Activated CD4-positive, alpha-beta T cell treated with anti-CD3 and anti-CD28 coated beads for 24 hours (primary cell): ENCODE results near the gene KRT5.

Experiments
- DNase-seq, 2 donors: peaks; one replicate each; pipeline ENCODE4 v3.0.0-alpha.2; 2020; ENCODE audit warnings: low read depth in 2 of 2

KRT5 gene

DNA sequence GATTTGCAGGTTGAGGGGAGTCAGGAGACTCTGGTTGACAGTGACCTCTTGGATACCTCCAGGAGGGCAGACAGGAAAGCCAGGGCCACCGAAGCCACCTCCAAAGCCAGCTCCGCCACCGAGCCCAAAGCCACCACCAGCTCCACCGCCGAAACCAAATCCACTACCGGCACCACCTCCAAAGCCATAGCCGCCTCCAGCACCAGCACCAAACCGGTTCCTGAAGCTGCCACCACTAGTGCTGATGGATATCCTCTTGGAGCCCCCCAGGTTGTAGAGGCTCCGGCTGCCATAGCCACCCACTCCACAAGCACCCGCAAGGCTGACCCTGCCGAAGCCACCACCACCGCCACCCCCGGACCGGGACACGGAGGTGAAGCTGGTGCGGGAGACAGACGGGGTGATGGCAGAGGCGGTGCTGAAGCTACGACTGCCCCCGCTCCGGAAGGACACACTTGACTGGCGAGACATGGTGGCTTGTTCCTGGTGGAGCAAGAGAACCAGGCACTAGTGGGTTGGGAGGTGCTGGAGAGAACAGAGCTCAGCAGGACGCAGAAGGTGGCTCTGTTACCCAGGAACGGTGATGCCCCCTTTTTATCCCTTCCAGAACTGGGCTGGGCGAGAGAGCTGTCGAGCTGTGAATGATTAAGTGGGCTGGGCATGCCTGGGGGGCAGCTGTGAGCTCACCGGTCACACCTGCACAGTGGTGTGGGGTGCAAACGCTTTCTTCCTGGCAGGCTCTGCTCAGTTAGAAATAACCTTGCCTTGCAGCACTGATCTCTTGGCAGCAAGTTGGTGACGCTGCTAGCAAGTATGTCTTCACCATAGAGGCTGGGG, at the start of gene KRT5:
KRT5 (minus strand) TSS at position 569 of the 837 bp plus-strand sequence; CDS start at position 471, 98 bp downstream.
- no peak for DNase-seq

DNA sequence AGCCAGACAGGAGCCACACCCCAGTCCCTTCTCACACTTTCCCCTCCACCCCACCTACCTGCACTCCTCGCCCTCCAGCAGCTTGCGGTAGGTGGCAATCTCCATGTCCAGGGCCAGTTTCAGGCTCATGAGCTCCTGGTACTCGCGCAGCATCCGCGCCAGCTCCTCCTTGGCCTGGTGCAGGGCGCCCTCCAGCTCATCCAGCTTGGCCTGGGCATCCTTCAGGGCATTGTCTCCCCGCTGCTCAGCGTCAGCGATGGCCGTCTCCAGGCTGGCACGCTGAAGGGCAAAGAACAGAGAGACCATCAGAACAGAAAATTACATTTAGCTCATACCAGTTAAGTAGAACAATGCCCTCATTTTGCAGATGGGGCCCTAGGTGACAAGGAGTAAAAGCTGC, 47.9 kb upstream of the KRT5 start:
- DNase-seq, result no peak

DNA sequence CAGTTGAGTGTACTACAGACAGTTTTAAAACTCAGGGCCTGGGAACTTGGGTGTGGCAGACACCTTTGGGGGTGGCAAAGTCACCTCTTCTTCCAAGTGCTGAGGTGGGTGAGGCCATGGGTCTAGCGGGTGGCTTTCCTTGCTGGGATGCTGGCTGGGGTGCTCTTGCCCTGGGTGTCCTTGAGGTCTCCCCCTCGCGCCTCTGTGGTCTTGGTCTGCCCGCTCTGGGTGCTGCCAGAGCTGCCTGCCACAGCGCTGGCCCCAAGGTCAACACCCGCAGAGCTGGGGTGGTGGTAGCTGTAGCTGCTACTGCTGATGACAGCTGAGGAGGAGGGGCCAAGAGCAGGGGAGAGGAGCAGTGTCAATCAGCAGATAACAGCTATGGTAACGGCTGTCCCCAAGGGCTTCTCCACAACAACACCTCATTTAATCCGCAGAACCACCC, 46.7 kb upstream of the KRT5 start:
- no peak for DNase-seq

DNA sequence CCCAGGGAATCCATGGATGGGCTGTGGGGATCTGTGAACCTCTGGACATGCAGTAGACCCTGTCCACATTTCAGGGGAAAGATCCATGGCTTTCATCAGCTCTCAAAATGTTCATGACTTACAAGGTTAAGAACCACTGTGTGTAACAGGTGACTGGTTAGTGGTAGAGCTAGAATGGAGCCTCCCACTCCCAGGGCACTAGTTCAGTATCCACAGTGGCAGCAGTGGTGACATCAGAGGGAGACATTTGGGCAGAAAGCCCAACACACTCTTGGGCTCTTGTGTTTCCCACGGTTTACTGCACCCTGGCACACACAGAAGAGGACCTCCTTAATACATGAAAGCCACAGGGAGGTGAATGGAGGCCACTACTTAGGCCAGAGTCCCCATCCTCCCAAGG, 44.4 kb upstream of the KRT5 start:
- DNase-seq, result no peak

DNA sequence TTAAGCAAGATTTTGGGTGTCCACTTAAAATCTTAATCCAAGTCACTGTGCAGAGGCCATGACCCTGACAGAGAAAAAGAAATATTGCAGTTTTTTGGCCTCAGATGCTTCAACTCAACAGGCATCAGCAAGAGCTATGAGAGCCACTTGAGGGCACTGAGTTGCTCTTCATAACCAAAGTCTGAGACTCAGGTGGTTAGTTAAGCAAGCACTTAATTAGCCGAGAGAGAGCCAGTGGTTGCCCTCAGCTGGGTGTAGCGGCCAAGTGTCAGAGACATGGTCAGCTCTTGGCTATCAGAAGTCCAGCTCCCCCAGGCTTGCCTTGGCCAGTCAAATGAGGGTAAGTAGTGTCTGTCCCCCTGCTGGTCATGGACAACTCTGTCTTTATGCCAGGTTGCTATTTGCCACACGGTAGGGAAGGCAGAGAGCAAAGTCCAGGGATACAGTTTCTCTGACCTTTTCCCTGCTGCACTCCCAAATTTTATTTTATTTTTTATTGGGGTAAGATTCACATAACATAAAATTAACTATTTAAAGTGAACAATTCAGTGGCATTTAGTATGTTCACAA, 41.8 kb upstream of the KRT5 start:
- DNase-seq, result no peak

DNA sequence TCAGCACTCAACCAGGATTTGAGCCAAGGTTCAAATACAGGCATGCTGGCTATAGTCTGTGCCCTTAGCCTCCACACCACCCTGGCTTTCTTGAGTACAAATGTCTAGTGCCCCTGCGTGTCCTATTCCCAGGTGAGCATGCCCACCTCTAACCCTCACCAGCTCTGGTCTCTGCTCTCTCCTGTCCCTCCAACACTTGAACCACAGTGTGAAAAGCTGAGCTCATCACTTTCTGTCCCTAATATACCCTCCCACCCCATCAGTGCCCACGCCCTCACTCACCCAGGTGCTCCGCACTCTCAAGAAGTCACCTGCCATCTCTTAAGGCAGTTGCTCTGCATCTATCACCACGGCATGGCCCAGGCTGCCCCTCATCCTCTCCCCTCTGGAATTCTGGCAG, 39.8 kb upstream of the KRT5 start:
- no peak for DNase-seq

DNA sequence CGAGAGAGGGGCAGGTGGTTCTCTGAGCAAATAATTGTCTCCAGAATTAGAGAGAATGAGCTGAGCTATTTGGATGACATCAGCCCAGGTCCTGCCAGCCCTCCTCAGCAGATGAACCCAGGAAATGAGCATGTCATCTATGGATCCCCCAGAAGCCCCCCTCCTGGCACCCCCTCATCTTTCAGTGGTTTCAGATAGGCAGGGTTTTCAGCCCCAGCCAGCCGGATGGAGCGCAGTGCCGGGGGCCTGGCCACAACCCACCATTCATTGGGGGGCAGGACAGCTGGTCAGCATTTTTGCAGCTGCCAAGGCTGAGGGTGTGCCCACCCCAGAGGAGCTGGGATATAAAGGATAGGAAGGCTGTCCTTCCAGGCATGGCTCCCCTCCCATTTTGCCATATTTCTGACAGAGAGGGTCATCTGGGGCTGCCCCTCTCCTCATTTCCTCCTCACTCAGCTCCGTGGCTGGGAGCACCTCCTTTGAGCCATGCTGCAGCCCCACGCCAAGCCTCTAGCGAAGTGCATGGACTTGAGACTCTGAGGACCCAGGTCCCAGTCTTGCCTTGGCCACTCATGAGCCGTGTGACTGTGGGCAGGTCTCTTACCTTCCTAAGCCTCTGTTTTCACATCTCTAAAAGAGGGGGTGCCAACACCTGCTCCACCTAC, 38.7 kb upstream of the KRT5 start:
- no peak for DNase-seq

DNA sequence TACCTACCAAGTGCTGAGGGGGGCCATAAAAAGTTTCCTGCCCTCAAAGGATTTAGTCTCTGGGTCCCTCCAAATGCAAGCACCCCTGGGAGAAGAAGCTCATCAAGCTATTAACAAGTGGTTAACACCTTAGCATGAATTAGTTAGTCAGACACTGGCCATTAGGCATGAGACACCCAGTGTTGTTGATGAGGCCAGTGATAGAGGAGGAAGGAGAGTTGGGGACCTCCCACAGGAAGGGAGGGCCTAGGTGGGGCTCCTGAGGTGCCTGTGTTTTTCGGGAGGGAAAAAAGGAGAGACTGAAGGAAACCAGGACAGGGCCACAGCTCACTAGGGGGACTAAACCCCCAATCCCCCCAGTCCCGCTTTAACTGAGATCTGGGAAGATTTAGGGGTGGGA, 37.3 kb upstream of the KRT5 start:
- DNase-seq, result no peak

DNA sequence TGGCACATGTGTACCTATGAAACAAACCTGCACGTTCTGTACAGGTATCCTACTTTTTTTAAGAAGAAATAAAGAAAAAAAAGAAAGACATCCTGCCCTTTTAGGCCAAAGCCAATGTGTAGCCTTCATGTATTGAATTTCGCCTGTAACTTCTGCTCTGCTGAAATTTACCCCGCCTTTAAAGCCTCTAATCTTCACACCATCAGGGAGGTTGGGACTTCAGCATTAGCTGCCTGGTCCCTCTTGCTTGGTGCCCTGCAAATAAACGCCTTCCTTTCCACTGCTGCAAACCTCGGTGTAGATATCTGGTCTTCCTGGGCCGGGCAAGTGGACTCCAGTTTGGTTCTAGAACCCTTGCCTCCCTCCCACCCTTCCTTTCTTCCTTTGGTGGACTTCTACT, 35.4 kb upstream of the KRT5 start:
- no peak for DNase-seq

DNA sequence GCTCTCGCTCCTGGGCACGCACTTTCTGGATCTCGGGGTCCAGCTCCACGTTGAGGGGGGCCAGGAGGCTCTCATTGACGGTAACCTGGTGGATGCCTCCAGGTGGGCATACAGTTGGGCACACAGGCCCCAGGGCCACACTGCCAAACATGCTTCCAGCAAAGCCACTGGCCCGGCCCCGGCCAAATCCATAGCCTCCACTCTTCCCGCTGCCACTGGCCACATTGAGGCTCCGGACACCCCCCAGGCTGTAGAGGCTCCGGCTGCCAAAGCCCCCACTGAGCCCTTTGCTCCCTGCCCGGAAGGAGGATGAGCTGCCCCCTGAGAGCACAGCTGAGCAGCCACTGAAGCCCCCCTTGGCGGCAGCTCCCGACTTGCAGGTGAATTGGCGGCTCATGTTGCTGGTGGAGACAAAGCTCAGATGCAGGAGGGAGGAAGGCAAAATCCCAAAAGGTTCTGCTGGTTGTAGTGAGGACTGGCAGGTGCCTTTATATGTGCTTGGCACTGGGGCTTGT, 32.5 kb upstream of the KRT5 start, which contains the start of gene KRT71:
KRT71 (minus strand) TSS at position 465 of the 515 bp plus-strand sequence; CDS start at position 397, 68 bp downstream.
- DNase-seq, result no peak

DNA sequence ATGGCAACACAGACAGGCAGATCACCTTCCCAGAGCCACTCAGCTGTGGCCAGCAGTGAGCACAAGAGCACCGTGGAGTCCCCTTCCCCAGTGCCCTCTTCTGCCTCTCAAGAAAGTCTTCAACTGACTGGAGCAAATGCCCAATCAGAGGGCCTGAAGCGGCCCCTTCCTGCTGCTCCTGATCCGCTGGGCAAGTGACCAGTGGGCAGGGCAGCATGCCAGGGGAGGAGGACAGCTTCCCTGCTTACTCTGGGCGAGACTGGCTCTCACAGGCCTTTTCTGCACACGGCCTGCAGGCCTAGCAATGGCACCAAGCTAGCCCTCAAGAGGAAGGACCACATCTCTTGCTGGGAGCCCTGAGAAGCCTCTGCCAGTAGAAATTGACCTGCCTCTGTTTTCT, 31.9 kb upstream of the KRT5 start:
- no peak for DNase-seq

DNA sequence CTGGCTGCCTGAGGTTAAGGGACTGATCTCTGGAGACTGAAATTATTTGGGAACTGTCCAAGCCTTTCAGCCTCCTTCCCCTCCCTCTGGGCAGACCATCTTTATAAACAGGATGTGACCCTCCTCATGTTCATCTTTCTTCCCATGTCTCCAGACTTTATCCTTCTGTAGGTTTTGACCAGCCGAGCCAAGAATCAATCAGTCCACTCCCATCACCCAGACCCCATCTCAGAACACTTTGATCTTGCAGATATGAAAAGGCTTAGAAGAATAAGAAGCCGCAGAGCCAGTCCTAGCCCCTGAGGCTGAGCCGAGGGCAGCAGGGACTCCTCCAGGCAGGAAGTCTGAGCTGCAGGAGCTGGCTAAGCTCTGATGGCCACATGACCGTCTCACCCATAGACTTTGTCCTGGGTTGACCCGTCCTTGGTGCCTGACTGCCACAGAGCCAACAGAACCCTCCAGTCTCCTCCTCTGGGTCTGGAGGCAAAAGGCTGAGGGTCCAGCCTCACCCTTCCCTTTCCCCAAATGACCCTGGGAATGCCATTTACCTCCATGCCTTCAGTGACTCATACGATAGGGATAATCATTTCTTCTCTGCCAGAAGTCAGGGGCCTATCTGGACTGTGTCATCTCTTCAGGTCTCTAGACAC, 31.1 kb upstream of the KRT5 start:
- DNase-seq, result no peak

DNA sequence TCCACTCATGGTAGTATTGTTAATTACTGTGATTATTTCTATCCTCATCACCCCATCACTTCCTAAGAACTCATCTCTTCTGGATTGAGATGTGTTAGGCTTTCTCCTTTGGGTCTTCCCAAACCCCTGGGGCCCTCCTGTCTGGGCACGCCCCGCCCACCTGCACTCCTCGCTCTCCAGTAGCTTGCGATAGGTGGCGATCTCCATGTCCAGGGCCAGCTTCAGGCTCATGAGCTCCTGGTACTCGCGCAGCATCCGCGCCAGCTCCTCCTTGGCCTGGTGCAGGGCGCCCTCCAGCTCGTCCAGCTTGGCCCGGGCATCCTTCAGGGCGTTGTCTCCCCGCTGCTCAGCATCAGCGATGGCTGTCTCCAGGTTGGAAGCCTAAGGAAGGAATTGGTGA, 25.9 kb upstream of the KRT5 start:
- DNase-seq, result no peak

DNA sequence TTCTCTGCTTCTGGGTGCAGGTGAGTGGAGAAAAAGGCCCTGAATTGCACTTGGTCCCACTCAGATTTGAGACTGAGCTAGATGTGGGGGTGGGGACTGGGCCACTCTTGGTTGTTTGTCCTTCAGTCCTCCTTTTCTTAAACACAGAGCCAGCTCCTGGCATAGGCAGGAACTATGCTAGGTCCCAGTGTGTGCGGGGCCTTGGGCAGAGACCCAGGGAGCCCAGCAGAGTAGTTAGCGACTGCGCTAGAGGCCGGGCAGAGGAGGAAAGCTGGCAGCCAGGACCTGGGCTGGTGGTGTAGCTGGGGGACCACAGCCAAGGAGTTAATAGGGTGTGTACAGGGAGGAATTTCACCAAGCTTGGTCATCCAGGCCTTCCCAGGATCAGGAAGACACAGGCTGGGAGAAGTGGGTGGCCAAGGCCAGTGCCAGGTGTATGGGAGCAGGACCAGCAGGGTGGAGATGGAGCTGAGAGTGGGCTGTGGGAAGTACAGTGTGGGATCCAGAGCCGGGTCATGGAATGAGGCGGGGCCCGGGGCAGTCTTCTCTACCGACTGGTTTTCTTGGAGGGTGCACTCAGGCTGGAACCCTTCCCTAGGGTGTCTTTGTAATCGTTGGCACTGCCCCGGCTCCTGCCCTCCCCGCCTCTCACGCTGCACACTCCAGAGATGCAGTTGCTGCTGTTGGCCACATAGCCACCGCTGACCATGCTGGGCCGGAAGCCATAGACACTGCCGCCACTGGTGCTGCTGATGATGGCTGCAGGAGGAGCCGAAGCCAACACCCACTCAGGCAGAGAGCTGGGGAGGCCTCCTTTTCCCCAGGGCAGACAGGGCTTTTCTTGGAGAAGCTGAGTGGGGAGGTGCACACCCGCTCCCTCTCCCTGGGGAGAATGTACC, 24.0 kb upstream of the KRT5 start:
- no peak for DNase-seq

DNA sequence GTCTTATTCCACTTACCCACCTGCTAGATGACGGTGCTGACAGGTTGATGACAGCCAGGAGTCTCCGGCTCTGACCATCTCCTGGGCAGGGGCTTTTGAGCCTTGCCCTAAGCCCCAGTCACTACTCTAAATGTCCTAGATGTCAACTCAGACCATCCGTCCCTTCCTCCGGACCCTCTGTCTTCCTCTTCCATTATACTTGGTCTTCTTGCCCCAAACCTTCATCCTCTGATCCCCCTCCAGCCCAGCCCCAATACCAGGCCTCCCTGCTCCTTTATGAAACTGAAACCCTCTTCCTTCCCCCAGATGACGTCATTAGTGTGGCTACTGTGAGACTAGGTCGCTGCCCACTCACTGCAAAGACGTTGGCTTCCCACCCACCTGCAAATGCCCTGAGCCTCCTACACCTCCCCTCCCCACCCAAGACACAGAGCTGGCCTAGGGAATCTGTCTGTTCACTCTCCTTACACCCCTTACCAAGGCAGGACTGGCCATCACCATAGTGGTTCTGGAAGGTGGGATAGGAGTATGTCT, 22.7 kb upstream of the KRT5 start:
- no peak for DNase-seq

DNA sequence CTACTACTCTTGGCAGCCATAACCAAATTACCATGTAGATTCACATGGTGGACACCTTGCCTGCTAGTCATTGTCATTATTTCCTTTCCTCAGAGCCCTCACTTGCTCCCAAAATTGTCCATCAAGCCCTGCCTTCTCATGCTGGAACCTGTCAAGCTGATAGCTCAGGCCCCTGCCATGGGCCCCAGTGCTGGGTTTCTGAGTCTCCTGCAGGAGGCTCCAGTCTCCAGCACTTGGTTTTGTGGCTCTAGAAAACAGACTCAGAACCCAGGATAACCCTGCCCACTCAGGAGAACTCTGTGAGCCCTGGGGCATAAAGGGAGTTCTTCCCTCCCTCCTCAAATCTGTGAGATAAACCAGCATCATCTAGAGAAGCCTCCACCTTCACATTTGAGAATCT, 22.0 kb upstream of the KRT5 start:
- no peak for DNase-seq

DNA sequence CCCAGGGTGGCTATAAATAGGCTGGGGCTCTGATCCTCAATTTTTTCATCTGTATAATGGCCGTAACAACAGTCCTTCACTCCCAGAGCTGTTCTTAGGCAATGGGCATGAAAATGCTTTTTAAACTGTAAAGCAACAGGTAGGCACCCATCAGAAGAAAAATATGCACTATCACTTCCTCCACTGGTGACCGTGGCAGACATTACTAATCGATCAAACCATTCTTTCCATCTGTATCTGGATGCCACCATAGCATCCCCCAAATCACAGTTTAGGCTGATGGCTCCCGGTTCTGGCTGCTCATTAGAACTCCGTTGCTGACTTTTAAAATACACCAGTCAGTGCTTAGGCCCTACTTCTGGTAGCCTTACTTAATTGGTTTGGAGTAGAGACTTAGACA, 21.5 kb upstream of the KRT5 start:
- no peak for DNase-seq

DNA sequence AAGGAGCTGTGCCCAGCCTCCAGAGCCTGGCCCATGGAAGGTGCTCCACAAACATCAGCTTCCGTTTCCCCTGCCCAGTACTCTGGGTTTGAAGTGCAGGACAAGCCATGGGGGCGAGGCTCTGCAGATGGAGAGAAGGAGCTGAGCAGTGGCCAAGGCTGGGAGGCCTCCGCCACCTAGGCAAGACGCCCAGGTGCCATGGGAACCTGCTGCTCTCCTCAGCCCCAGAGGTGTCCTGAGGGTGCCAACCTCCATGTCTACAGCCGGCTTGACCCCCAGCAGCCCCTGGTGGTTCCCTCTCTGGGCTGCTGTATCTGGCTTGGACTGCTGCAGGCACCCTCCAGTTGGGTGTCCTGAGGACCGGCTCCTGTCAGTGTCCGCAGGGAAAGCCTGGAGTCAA, 20.3 kb upstream of the KRT5 start:
- no peak for DNase-seq

DNA sequence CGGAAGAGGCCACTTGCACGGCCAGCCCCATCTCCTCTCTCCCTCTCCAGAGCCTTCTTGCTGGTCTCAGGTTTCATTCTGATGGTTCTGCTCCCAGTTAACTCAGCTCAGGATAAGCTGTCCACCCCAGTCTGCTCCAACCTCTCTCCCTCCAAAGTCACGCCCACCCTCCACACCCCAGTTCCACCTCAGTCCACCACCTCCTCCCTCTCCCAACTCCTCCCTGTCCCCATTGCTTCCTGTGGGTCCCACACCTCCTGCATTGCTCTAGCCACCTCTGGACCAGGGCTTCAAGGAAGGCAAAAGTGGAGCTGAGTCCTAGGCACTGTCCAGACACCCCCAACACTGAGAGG, 19.6 kb upstream of the KRT5 start:
- DNase-seq, result no peak

DNA sequence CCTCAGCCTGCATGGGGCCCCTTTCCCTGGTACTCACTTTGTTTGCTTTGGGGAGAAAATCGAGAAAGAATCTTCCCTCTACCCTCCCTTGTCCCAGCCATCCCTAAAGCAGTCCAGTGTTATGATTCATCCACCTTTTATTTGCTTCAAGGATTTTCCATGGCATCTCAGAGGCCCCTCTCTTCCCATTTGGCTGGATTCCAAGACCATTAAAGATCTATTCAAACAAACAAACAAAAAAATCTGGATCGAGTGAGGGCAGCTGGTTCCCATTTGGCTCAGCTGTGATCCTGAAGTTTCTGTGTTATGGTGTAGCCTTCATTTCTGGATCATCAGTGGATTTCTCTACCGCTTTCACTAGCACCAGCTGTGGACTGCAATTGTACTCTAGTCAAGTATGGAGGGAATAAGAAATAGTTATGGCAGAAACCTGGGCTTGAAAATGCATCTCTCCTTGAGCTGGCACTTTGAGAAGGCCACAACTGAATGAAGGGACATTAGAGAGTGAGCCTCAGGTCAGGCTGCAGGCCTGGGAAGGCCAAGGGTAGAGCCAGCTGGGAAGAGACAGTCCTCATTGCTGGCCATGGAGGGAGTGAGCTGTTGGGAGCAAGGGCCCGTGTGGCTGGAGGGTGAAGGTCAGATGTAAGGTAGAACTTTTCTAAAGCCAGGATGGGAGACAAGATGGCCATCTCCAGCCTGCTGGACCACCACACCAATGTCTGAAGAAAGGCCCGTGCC, 19.1 kb upstream of the KRT5 start:
- DNase-seq, result no peak
